ENCODE results near the gene DLG2. TPM values are rescaled to one million over a fixed set of nuclear protein-coding genes. Genes with fewer than 3 reads are reported as not detected.

Gene DLG2
- total RNA-seq, 1 donor from 2014 or later, result 2.1 TPM

GRCh38 chr11:83982825-83983224 lies 1644.3 kb downstream of the DLG2 start:
- H3K27me3 Mint-ChIP-seq (ENCODE audit: insufficient read depth), result no peaks in the 10 kb centered on the region
- H3K36me3 Mint-ChIP-seq (ENCODE audit: low read depth), result no peaks in the 10 kb centered on the region
- intact Hi-C loops (cut with micrococcal nuclease), result no loop called here
- H3K9me3 Mint-ChIP-seq, result peaks cover 3% of the 10 kb centered on the region
- H3K4me1 Mint-ChIP-seq (ENCODE audit: low read depth), result no peaks in the 10 kb centered on the region
- H3K27ac Mint-ChIP-seq, result no peak overlapping the region
- DNase-seq (ENCODE audit: low spot score), result no peak
- no peak overlapping the region for H3K4me3 Mint-ChIP-seq

GRCh38 chr11:83979593-83979992 lies 1647.6 kb downstream of the DLG2 start:
- Mint-ChIP-seq H3K4me3 (no peak overlapping the region), H3K27ac (no peak overlapping the region), H3K9me3 (no peaks in the 10 kb centered on the region), H3K4me1 (ENCODE audit: low read depth) (no peaks in the 10 kb centered on the region), H3K36me3 (ENCODE audit: low read depth) (no peaks in the 10 kb centered on the region), H3K27me3 (ENCODE audit: insufficient read depth) (no peaks in the 10 kb centered on the region)
- no peak for DNase-seq (ENCODE audit: low spot score)
- intact Hi-C loops (cut with micrococcal nuclease), result no loop called here

GRCh38 chr11:83978942-83979341 lies 1648.2 kb downstream of the DLG2 start:
- Mint-ChIP-seq H3K4me3 (no peak overlapping the region), H3K27me3 (ENCODE audit: insufficient read depth) (no peaks in the 10 kb centered on the region)

GRCh38 chr11:83976086-83976485 lies 1651.1 kb downstream of the DLG2 start:
- H3K4me1 Mint-ChIP-seq (ENCODE audit: low read depth), result no peaks in the 10 kb centered on the region
- intact Hi-C loops (cut with micrococcal nuclease), result no loop called here
- H3K27ac Mint-ChIP-seq, result no peak overlapping the region
- no peaks in the 10 kb centered on the region for H3K9me3 Mint-ChIP-seq
- no peaks in the 10 kb centered on the region for H3K27me3 Mint-ChIP-seq (ENCODE audit: insufficient read depth)
- no peak overlapping the region for H3K4me3 Mint-ChIP-seq
- H3K36me3 Mint-ChIP-seq (ENCODE audit: low read depth), result no peaks in the 10 kb centered on the region
- no peak for DNase-seq (ENCODE audit: low spot score)

More at GRCh38 chr11:83978942-83979341, 1648.2 kb downstream of the DLG2 start:
- no peaks in the 10 kb centered on the region for H3K36me3 Mint-ChIP-seq (ENCODE audit: low read depth)
- H3K9me3 Mint-ChIP-seq, result no peaks in the 10 kb centered on the region
- H3K27ac Mint-ChIP-seq, result no peak overlapping the region
- intact Hi-C loops (cut with micrococcal nuclease), result no loop called here
- H3K4me1 Mint-ChIP-seq (ENCODE audit: low read depth), result no peaks in the 10 kb centered on the region
- DNase-seq (ENCODE audit: low spot score), result no peak

DNA sequence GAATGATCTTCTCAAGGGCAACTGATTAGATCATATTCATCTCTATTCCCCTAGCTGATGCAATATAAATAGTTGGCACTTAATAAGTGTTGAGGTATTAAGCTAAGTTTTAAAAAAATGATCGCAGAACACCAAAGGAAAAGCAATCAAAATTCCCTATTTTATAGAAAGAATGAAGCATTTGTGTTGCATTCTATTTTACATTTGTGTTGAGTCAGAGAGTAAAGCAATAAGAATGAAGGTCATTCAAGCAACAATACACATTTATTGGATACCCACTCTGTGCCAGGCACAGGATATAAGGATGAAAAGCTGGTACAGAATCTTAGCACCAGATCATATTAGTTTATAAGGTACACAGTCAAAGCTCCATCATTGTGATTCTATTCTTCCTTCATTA lies 1654.6 kb downstream of the DLG2 start:
- Mint-ChIP-seq H3K9me3 (no peaks in the 10 kb centered on the region), H3K4me1 (ENCODE audit: low read depth) (no peaks in the 10 kb centered on the region), H3K4me3 (no peak overlapping the region), H3K27ac (no peak overlapping the region), H3K36me3 (ENCODE audit: low read depth) (no peaks in the 10 kb centered on the region), H3K27me3 (ENCODE audit: insufficient read depth) (no peaks in the 10 kb centered on the region)
- DNase-seq (ENCODE audit: low spot score), result no peak
- intact Hi-C loops (cut with micrococcal nuclease), result no loop called here

DNA sequence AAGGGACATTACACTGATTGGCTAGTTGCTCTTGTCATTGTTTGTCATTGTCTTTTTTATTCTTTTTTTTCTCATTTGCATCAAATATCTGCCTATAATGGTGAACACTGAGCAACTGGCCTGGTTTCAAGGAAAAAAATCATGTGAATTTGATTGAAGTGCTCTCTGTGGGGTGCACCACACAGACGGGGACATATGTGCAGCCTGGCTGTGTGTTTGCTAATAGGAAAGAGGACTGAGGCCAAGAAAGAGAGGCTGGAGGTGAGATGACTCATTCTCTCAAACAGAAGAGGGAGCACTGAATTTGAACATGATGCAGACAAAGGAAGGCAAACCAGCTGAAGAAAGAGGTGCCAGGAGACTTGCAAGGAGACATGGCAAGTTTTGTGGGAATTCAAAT lies 1656.1 kb downstream of the DLG2 start:
- Mint-ChIP-seq H3K4me1 (ENCODE audit: low read depth) (no peaks in the 10 kb centered on the region), H3K9me3 (no peaks in the 10 kb centered on the region)

GRCh38 chr11:83970061-83970671 lies 1657.0 kb downstream of the DLG2 start:
- no peaks in the 10 kb centered on the region for H3K9me3 Mint-ChIP-seq
- H3K36me3 Mint-ChIP-seq (ENCODE audit: low read depth), result no peaks in the 10 kb centered on the region
- H3K27ac Mint-ChIP-seq, result no peak overlapping the region
- intact Hi-C loops (cut with micrococcal nuclease), result no loop called here
- no peak overlapping the region for H3K4me3 Mint-ChIP-seq
- H3K4me1 Mint-ChIP-seq (ENCODE audit: low read depth), result no peaks in the 10 kb centered on the region
- H3K27me3 Mint-ChIP-seq (ENCODE audit: insufficient read depth), result no peaks in the 10 kb centered on the region
- DNase-seq (ENCODE audit: low spot score), result no peak

More for the DNA sequence above, 1656.1 kb downstream of the DLG2 start:
- Mint-ChIP-seq H3K27ac (no peak overlapping the region), H3K4me3 (no peak overlapping the region), H3K27me3 (ENCODE audit: insufficient read depth) (no peaks in the 10 kb centered on the region), H3K36me3 (ENCODE audit: low read depth) (no peaks in the 10 kb centered on the region)
- intact Hi-C loops (cut with micrococcal nuclease), result no loop called here
- no peak for DNase-seq (ENCODE audit: low spot score)

DNA sequence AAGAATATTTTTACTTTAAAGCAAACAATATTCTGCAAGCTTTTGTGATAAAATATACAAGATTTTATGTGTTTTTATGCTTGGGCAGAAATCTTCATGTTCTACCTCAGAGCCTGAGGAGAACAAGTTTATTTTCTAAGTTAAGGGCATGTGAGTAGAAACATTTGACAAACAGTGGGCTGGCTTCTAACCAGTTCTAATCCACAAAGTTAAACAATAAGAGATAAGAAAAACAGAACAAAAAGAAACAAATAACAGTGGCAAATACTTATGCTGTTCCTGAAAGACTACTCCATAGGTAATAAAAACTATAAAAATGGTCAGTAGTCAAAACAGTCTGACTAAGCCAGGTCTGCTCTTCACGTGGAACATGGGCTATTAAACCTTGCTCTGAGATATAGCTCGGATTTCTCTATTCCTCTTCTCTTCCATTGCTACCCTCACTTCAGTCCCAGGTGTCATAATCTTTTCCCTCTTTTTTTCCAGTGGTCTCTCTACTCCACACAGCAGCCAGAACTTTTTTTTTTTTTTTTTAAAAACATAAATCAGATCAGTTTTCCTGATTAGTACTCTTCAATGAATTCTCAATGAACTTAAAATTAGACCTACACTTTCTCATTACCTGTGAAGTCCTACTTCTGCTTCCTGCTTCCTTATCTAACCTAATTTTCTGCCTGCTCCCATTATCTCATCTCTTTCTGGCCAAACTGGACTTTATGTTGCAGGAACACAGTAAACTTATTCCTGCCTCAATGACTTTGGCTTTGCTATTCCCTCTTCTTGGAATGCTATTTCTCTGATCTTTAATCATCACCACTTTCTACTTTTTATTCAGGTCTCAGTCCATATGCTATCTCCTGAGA lies 1669.9 kb downstream of the DLG2 start:
- DNase-seq (ENCODE audit: low spot score), result no peak
- no peak overlapping the region for H3K4me3 Mint-ChIP-seq
- no peaks in the 10 kb centered on the region for H3K27me3 Mint-ChIP-seq (ENCODE audit: insufficient read depth)
- no peaks in the 10 kb centered on the region for H3K4me1 Mint-ChIP-seq (ENCODE audit: low read depth)
- no peak overlapping the region for H3K27ac Mint-ChIP-seq
- intact Hi-C loops (cut with micrococcal nuclease), result no loop called here
- H3K9me3 Mint-ChIP-seq, result no peaks in the 10 kb centered on the region
- H3K36me3 Mint-ChIP-seq (ENCODE audit: low read depth), result no peaks in the 10 kb centered on the region

DNA sequence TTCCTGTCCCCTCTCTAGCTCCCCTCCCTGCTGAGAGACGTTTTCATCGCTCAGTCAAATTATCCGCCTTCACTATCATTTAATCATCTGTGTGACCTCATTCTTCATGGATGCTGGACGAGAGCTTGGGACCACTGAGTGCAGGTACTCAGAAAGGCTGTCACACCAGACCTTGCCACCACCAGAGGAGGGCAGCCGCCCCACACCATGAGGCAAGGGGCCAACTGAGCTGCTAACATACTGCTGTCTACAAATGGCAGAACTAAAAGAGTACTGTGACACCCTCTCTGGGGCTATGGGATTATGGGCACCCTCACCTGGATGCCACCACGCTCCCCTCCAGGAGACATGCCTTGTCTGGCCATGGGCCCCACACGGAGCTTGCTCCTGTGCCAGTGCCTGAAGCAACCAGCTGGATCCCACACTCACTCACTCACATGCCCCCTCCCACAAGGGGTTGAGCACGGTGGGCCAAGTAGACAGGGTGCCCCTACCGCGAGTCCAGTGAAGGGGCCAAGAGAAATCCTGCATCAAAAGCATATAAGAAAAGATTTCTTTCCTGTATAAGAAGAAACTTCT lies 1670.9 kb downstream of the DLG2 start:
- Mint-ChIP-seq H3K9me3 (no peaks in the 10 kb centered on the region), H3K27me3 (ENCODE audit: insufficient read depth) (no peaks in the 10 kb centered on the region), H3K4me1 (ENCODE audit: low read depth) (no peaks in the 10 kb centered on the region), H3K27ac (no peak overlapping the region), H3K36me3 (ENCODE audit: low read depth) (no peaks in the 10 kb centered on the region), H3K4me3 (no peak overlapping the region)
- no peak for DNase-seq (ENCODE audit: low spot score)
- intact Hi-C loops (cut with micrococcal nuclease), result no loop called here

GRCh38 chr11:83954780-83955179 lies 1672.4 kb downstream of the DLG2 start:
- H3K4me1 Mint-ChIP-seq (ENCODE audit: low read depth), result no peaks in the 10 kb centered on the region
- H3K27ac Mint-ChIP-seq, result no peak overlapping the region
- intact Hi-C loops (cut with micrococcal nuclease), result no loop called here
- H3K27me3 Mint-ChIP-seq (ENCODE audit: insufficient read depth), result no peaks in the 10 kb centered on the region
- H3K36me3 Mint-ChIP-seq (ENCODE audit: low read depth), result no peaks in the 10 kb centered on the region
- no peak for DNase-seq (ENCODE audit: low spot score)
- no peaks in the 10 kb centered on the region for H3K9me3 Mint-ChIP-seq
- H3K4me3 Mint-ChIP-seq, result no peak overlapping the region

GRCh38 chr11:83951521-83951920 lies 1675.6 kb downstream of the DLG2 start:
- Mint-ChIP-seq H3K27ac (no peak overlapping the region), H3K9me3 (no peaks in the 10 kb centered on the region), H3K4me1 (ENCODE audit: low read depth) (no peaks in the 10 kb centered on the region), H3K4me3 (no peak overlapping the region), H3K36me3 (ENCODE audit: low read depth) (no peaks in the 10 kb centered on the region), H3K27me3 (ENCODE audit: insufficient read depth) (no peaks in the 10 kb centered on the region)
- intact Hi-C loops (cut with micrococcal nuclease), result no loop called here
- no peak for DNase-seq (ENCODE audit: low spot score)

DNA sequence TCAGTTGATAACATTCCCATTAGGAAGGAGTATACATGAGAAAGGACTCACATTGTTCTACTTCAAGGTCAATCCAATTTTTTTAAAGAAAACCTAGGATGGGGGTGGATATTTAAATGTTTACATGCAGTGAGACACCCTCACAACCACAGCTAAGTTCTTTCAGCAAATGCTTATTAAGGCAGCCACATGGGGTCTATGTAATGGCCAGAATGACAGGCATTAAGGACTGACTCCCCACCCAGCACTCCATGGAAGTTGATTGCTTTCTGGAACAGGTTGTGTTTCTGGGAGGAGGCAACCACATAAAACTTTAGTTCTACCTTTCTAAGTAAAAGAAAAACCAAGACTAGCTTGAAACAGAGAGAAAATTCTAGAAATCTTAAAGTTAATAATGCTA lies 1678.9 kb downstream of the DLG2 start:
- Mint-ChIP-seq H3K27ac (no peak overlapping the region), H3K4me1 (ENCODE audit: low read depth) (no peaks in the 10 kb centered on the region), H3K27me3 (ENCODE audit: insufficient read depth) (no peaks in the 10 kb centered on the region), H3K36me3 (ENCODE audit: low read depth) (no peaks in the 10 kb centered on the region), H3K4me3 (no peak overlapping the region), H3K9me3 (peaks cover 9% of the 10 kb centered on the region)
- no peak for DNase-seq (ENCODE audit: low spot score)
- intact Hi-C loops (cut with micrococcal nuclease), result no loop called here

DNA sequence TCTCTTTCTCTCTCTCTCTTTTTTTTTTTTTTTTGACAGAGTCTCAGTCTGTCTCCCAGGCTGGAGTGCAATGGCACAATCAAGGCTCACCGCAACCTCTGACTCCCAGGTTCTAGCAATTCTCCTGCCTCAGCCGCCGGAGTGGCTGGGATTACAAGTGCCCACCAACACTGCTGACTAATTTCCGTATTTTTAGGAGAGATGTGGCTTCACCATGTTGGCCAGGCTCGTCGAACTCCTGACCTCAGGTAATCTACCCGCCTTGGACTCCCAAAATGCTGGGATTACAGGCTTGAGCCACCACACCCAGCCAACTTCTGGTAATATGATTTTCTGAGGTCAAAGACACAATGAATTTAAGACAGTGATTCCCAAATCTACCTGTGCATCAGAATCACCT lies 1681.2 kb downstream of the DLG2 start:
- H3K9me3 Mint-ChIP-seq, result peaks cover 9% of the 10 kb centered on the region
- no peak overlapping the region for H3K27ac Mint-ChIP-seq
- no peaks in the 10 kb centered on the region for H3K27me3 Mint-ChIP-seq (ENCODE audit: insufficient read depth)
- H3K4me3 Mint-ChIP-seq, result no peak overlapping the region
- no peaks in the 10 kb centered on the region for H3K36me3 Mint-ChIP-seq (ENCODE audit: low read depth)
- no peak for DNase-seq (ENCODE audit: low spot score)
- no peaks in the 10 kb centered on the region for H3K4me1 Mint-ChIP-seq (ENCODE audit: low read depth)
- intact Hi-C loops (cut with micrococcal nuclease), result no loop called here
